ENCODE data around the gene REEP5.

GRCh38 chr5:112915831-112916230, 6.2 kb downstream of the REEP5 start:
- TF ChIP-seq CTCF (conservative IDR thresholded peaks at IDR 0.05; ENCODE audit: low read depth, low read length) (no peak), EZH2 (IDR thresholded peaks at IDR 0.05; ENCODE audit: low read length, unreplicated experiment) (no peak), EZH2phosphoT487 (IDR thresholded peaks at IDR 0.05; ENCODE audit: borderline replicate concordance, low read length) (no peak)
